Measurements from ENCODE around the gene CEACAM19. TPM values are rescaled to one million over a fixed set of nuclear protein-coding genes. Genes with fewer than 3 reads are reported as not detected.

Gene CEACAM19
- total and polyA plus RNA-seq, 2 of the 13 experiments (the other 11 are each of a cell fraction or from before 2014, with no cell fraction given) = 1.3 to 4.0 TPM

GRCh38 chr19:44687888-44688287 is 16.6 kb downstream of the CEACAM19 start:
- POLR2A ChIA-PET = no interaction called here
- Histone ChIP-seq H3K27me3 (ENCODE audit: control insufficient read depth in 1 of 2, insufficient read depth in 2 of 2, low read length in 2 of 2) (no peaks in the 10 kb centered on the region), H3K4me3 (replicated peaks in 1 of 3; ENCODE audit: insufficient read depth in 1 of 3, low read depth in 2 of 3, low read length in 3 of 3) (no peak overlapping the region), H4K20me1 (ENCODE audit: insufficient read depth, low read length) (no peaks in the 10 kb centered on the region), H3K27ac (ENCODE audit: extremely low read length, insufficient read depth, low read length) (no peak overlapping the region), H3K4me1 (ENCODE audit: insufficient read depth, low read length) (peaks cover 49% of the 10 kb centered on the region), H2AFZ (ENCODE audit: low read length) (no peak overlapping the region), H3K9ac (ENCODE audit: insufficient read depth, low read depth, low read length) (no peak overlapping the region), H3K79me2 (ENCODE audit: insufficient read depth, low read length) (no peaks in the 10 kb centered on the region), H3K4me2 (ENCODE audit: low read depth, low read length) (no peak overlapping the region), H3K36me3 (replicated peaks in 1 of 2; ENCODE audit: control insufficient read depth in 1 of 2, insufficient read depth in 2 of 2, low read length in 2 of 2) (no peaks in the 10 kb centered on the region), H3K9me3 (ENCODE audit: low read length) (no peaks in the 10 kb centered on the region)
- no peak for TF ChIP-seq SP4 (CRISPR knock-in tag; IDR thresholded peaks at IDR 0.05)
- no peak for TF ChIP-seq ZNF782 (CRISPR knock-in tag; IDR thresholded peaks at IDR 0.05; ENCODE audit: borderline replicate concordance)
- TF ChIP-seq ZNF83 (CRISPR knock-in tag; IDR thresholded peaks at IDR 0.05; ENCODE audit: borderline replicate concordance) = no peak
- TF ChIP-seq, protein P1, sequence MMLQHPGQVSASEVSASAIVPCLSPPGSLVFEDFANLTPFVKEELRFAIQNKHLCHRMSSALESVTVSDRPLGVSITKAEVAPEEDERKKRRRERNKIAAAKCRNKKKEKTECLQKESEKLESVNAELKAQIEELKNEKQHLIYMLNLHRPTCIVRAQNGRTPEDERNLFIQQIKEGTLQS (CRISPR knock-in tag; IDR thresholded peaks at IDR 0.05) = no peak
- no peak for TF ChIP-seq ZSCAN12 (CRISPR knock-in tag; IDR thresholded peaks at IDR 0.05)
- TF ChIP-seq PATZ1 (CRISPR knock-in tag; IDR thresholded peaks at IDR 0.05) = no peak
- no peak for TF ChIP-seq HNRNPL (IDR thresholded peaks at IDR 0.05; ENCODE audit: low read depth, low read length)
- TF ChIP-seq ATF5 (CRISPR knock-in tag; IDR thresholded peaks at IDR 0.05; ENCODE audit: low read depth) = no peak
- no TSS peak for BruUV-seq (replicated peaks)
- intact Hi-C loops (cut with micrococcal nuclease; ENCODE audit: unreplicated experiment) (no loop called here), in situ Hi-C loops (cut with HindIII; ENCODE audit: extremely low pct_ligation_motif_present, low pct_unique_long_range_greater_than_20kb) (loop anchor here (5.0 kb wide), 3 partner anchors 34 to 159 kb away; partner anchors contain the start of gene NECTIN2)
- no peak for ATAC-seq
- no peak for FAIRE-seq
- CTCF ChIA-PET (ENCODE audit: low intra/inter-chr PET ratio, low total read pairs) = interaction anchor here (4.6 kb wide), 1 partner anchor 83 kb away, joined by 34 read pairs; no protein-coding TSS in a partner anchor
- DNase-seq (ENCODE audit: low spot score) = no peak
- 78% methylated on average over 7 of the region's 7 CpGs for WGBS (ENCODE audit: low lambda C conversion rate)
